ENCODE data around the gene SPAAR. TPM values are rescaled to one million over a fixed set of nuclear protein-coding genes. Genes with fewer than 3 reads are reported as not detected.

SPAAR gene
- polyA plus RNA-seq, 2 of the 4 experiments (the other 2 are of a cell fraction) = not detected

DNA sequence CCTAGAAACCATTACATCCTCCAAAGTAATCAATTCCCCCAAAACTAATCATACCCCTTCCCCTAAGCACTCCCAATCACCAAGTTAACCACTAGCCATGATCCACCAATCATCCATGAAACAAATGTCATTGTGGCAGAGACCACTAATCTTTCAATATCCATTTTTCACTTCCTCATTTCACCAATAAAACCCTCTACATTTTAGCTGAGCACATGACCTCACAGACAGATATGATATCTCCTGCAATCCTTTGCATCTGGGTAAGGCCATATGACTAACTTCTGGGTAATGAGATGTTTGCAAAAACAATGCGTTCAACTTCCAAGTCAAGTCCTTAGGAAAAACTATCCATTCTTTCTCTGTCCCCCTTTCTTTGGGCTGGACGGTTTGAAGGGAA, 27.9 kb downstream of the SPAAR start:
- ATAC-seq = no peak
- Histone ChIP-seq H3K27ac (no peak overlapping the region; a peak in 1 of 6 replicates), H3K4me3 (no peak overlapping the region), H3K9me3 (no peaks in the 10 kb centered on the region), H3K4me2 (no peak overlapping the region), H3K4me1 (no peaks in the 10 kb centered on the region)
- FAIRE-seq = no peak
- POLR2A ChIA-PET = no interaction called here
- TF ChIP-seq, protein P1, sequence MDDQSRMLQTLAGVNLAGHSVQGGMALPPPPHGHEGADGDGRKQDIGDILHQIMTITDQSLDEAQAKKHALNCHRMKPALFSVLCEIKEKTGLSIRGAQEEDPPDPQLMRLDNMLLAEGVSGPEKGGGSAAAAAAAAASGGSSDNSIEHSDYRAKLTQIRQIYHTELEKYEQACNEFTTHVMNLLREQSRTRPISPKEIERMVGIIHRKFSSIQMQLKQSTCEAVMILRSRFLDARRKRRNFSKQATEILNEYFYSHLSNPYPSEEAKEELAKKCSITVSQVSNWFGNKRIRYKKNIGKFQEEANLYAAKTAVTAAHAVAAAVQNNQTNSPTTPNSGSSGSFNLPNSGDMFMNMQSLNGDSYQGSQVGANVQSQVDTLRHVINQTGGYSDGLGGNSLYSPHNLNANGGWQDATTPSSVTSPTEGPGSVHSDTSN (IDR thresholded peaks at IDR 0.05) = no peak
- TF ChIP-seq KDM5A (IDR thresholded peaks at IDR 0.05) = no peak
- TF ChIP-seq, protein P2, sequence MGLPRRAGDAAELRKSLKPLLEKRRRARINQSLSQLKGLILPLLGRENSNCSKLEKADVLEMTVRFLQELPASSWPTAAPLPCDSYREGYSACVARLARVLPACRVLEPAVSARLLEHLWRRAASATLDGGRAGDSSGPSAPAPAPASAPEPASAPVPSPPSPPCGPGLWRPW (IDR thresholded peaks at IDR 0.05) = no peak
- TF ChIP-seq RCOR1 (IDR thresholded peaks at IDR 0.05; ENCODE audit: low read depth, low read length) = no peak
- TF ChIP-seq EHF (CRISPR knock-in tag; IDR thresholded peaks at IDR 0.05) = no peak
- TF ChIP-seq HDAC2 (IDR thresholded peaks at IDR 0.05) = no peak
- TF ChIP-seq RARB (CRISPR knock-in tag; IDR thresholded peaks at IDR 0.05) = no peak
- TF ChIP-seq, protein P3, sequence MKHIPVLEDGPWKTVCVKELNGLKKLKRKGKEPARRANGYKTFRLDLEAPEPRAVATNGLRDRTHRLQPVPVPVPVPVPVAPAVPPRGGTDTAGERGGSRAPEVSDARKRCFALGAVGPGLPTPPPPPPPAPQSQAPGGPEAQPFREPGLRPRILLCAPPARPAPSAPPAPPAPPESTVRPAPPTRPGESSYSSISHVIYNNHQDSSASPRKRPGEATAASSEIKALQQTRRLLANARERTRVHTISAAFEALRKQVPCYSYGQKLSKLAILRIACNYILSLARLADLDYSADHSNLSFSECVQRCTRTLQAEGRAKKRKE (CRISPR knock-in tag; IDR thresholded peaks at IDR 0.05; ENCODE audit: low read depth) = no peak
- TF ChIP-seq CBX2 (IDR thresholded peaks at IDR 0.05; ENCODE audit: borderline replicate concordance, low read depth) = no peak
- no peak for DNase-seq (ENCODE audit: low read depth in 1 of 2, low spot score in 1 of 2)
- CTCF ChIA-PET = interaction anchor here (1.1 to 13.5 kb wide), 5 partner anchors 9 to 86 kb away, joined by 3 to 243 read pairs (median 4); partner anchors contain the start of genes HRCT1 and SPAAR
- WGBS (ENCODE audit: missing lambda C conversion rate) = 73% methylated on average over 2 of the region's 2 CpGs

DNA sequence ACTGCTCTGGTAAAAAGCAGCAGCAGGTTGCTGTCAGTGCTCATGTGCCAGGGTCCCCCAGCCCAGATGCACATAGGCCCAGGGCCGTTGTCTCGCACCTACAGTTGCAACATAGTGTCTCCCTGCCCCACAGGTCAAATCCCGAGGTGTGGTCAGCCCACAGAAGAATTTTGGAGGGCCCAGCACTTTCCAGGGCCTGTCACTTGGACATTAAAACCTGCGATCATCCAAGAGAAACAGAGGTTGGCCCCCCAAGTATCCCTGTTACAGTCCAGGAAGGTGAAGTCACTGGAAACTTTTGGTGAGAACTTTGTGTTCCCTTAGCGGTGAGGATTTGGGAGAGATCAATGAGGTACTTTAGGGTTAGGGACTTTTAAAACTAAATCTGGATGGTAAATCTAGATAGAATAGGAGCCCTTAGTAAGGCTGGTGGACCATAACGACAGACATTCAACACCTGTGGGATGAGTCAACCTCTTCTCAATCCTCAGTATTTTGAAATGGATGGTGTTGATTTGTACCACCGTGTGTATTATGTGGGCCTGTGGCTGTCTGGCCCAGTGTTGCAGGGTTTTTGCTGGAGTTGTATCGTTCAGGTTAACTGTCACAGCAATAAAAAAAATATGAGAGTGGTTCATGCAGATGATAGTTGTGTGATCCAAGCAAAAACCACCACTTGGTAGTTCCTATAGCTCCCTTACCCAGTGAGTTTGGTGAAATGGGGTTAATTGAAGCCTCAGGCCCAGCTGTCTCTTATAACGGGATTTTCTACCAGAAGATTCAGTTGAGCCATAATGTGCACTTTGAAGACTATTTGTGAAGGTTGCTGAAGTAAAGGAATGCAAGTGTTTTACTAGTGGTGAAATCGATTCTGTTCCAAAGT, 29.4 kb downstream of the SPAAR start:
- ChIA-PET POLR2A (no interaction called here), CTCF (interaction anchor here (1.1 to 13.5 kb wide), 5 partner anchors 15 to 32 kb away, joined by 3 to 243 read pairs (median 4); partner anchors contain the start of genes HRCT1 and SPAAR)
- no peak overlapping the region for H3K4me3 ChIP-seq
- H3K4me2 ChIP-seq = no peak overlapping the region
- FAIRE-seq (no peak), DNase-seq (ENCODE audit: low read depth in 1 of 2, low spot score in 1 of 2) (no peak), ATAC-seq (no peak)
- WGBS (ENCODE audit: missing lambda C conversion rate) = 79% methylated on average over 10 of the region's 10 CpGs
- H3K4me1 ChIP-seq = no peaks in the 10 kb centered on the region
- H3K27ac ChIP-seq = no peak overlapping the region
- no peak for TF ChIP-seq ZSCAN20 (CRISPR knock-in tag; IDR thresholded peaks at IDR 0.05)
- no peak for TF ChIP-seq CBX2 (IDR thresholded peaks at IDR 0.05; ENCODE audit: borderline replicate concordance, low read depth)
- TF ChIP-seq RNF2 (IDR thresholded peaks at IDR 0.05; ENCODE audit: borderline replicate concordance, low read depth) = no peak
- TF ChIP-seq, protein P3 (CRISPR knock-in tag; IDR thresholded peaks at IDR 0.05; ENCODE audit: low read depth) = no peak
- TF ChIP-seq RFX5 (IDR thresholded peaks at IDR 0.05) = no peak
- no peak for TF ChIP-seq NPAS2 (CRISPR knock-in tag; IDR thresholded peaks at IDR 0.05; ENCODE audit: borderline replicate concordance)
- no peak for TF ChIP-seq CHD2 (IDR thresholded peaks at IDR 0.05; ENCODE audit: low read length, partially characterized antibody)
- TF ChIP-seq PHF8 (IDR thresholded peaks at IDR 0.05; ENCODE audit: borderline replicate concordance, low read depth) = no peak
- TF ChIP-seq TP53 (CRISPR knock-in tag; IDR thresholded peaks at IDR 0.05) = no peak
- H3K9me3 ChIP-seq = no peaks in the 10 kb centered on the region

DNA sequence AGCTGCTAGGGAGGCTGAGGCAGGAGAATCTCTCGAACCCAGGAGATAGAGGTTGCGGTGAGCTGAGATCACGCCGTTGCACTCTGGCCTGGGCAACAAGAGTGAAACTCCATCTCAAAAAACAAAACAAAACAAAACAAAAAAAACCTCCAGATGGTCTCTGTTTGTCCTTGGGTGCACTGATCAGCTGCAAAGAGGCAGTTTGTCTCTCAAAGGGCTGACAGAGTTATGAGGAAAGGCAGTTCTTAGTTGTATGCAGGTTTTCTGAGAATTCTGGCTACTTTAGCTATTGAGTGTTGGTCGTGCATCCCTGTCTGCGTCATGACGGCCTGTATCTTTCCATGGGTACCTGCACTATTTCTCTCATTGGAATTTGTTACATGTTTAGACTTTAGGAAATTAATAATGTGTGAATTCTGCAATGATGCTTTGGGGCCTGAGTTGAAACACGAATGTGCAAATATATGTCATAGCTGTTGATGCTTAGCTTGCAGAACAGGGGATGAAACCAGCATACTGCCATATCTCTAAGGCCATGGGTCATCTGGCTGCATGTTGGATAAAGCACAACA, 30.5 kb downstream of the SPAAR start:
- no peak for FAIRE-seq
- Histone ChIP-seq H3K4me3 (no peak overlapping the region), H3K9me3 (no peaks in the 10 kb centered on the region), H3K4me1 (no peaks in the 10 kb centered on the region), H3K4me2 (no peak overlapping the region), H3K27ac (no peak overlapping the region)
- no peak for ATAC-seq
- CTCF ChIA-PET = interaction anchor here (1.0 to 13.5 kb wide), 7 partner anchors 8 to 149 kb away, joined by 3 to 243 read pairs (median 7); partner anchors contain the start of genes HRCT1 and SPAAR
- 86% methylated on average over 8 of the region's 8 CpGs for WGBS (ENCODE audit: missing lambda C conversion rate)
- DNase-seq (ENCODE audit: low read depth in 1 of 2, low spot score in 1 of 2) = no peak
- TF ChIP-seq RARB (CRISPR knock-in tag; IDR thresholded peaks at IDR 0.05) (no peak), KDM5A (IDR thresholded peaks at IDR 0.05) (no peak), RCOR1 (IDR thresholded peaks at IDR 0.05; ENCODE audit: low read depth, low read length) (no peak), JUNB (IDR thresholded peaks at IDR 0.05) (no peak), CBX8 (IDR thresholded peaks at IDR 0.05) (no peak), EHF (CRISPR knock-in tag; IDR thresholded peaks at IDR 0.05) (no peak), CEBPB (IDR thresholded peaks at IDR 0.05) (no peak), POLR2A (IDR thresholded peaks at IDR 0.05; ENCODE audit: low read length) (no peak), FOSB (CRISPR knock-in tag; IDR thresholded peaks at IDR 0.05) (no peak), ZNF302 (CRISPR knock-in tag; IDR thresholded peaks at IDR 0.05) (no peak), NR3C1 (IDR thresholded peaks at IDR 0.05) (no peak), ZSCAN20 (CRISPR knock-in tag; IDR thresholded peaks at IDR 0.05) (no peak), BHLHE40 (IDR thresholded peaks at IDR 0.05; ENCODE audit: low read depth, low read length) (no peak), TP53 (CRISPR knock-in tag; IDR thresholded peaks at IDR 0.05) (no peak), NPAS2 (CRISPR knock-in tag; IDR thresholded peaks at IDR 0.05; ENCODE audit: borderline replicate concordance) (no peak)
- TF ChIP-seq, protein P3 (CRISPR knock-in tag; IDR thresholded peaks at IDR 0.05; ENCODE audit: low read depth) = no peak
- POLR2A ChIA-PET = no interaction called here

Data from A549 (cell line).